SK-N-SH treated with all-trans-retinoic acid at 6 μM for 48 hours (cell line): ENCODE data around the gene SFXN5.

Experiments used
- ARNTL ChIP-seq: fragments of 450-650 bp; formaldehyde crosslinking; IDR thresholded peaks from 2 replicates; pipeline ENCODE4 v1.5.0; 2020; ENCODE audit warnings: low read depth, mild to moderate bottlenecking, moderate library complexity, borderline replicate concordance
- CSRNP3 ChIP-seq: fragments of 250-450 bp; sonication (Bioruptor Pico); IDR thresholded peaks from 2 replicates; pipeline ENCODE4 v1.5.1; 2021; ENCODE audit warnings: mild to moderate bottlenecking, moderate library complexity
- OSR1 ChIP-seq: fragments of 250-450 bp; sonication (Bioruptor Pico); IDR thresholded peaks from 2 replicates; pipeline ENCODE4 v1.8.0; 2022; ENCODE audit warnings: moderate library complexity, mild to moderate bottlenecking, inconsistent platforms
- PATZ1 ChIP-seq: fragments of 250-450 bp; sonication (Bioruptor Pico); IDR thresholded peaks from 2 replicates; pipeline ENCODE4 v1.8.0; 2020; ENCODE audit warnings: mild to moderate bottlenecking, moderate library complexity, borderline replicate concordance
- RARB ChIP-seq: fragments of 250-450 bp; sonication (Bioruptor Pico); IDR thresholded peaks from 2 replicates; pipeline ENCODE4 v1.8.0; 2021; ENCODE audit warnings: mild to moderate bottlenecking, moderate library complexity
- ZFP3 ChIP-seq: fragments of 250-450 bp; sonication (Bioruptor Pico); IDR thresholded peaks from 2 replicates; pipeline ENCODE4 v1.5.0; 2020; ENCODE audit warnings: mild to moderate bottlenecking, moderate library complexity
- ZFP30 ChIP-seq: fragments of 450-650 bp; formaldehyde crosslinking; IDR thresholded peaks from 2 replicates; pipeline ENCODE4 v1.5.0; 2022; ENCODE audit warnings: mild to moderate bottlenecking, moderate library complexity
- ZNF70 ChIP-seq: fragments of 450-650 bp; formaldehyde crosslinking; IDR thresholded peaks from 2 replicates; pipeline ENCODE4 v1.5.0; 2020; ENCODE audit warnings: mild to moderate bottlenecking, moderate library complexity

GRCh38 chr2:73081181-73081671 lies 9.7 kb upstream of the SFXN5 start:
- TF ChIP-seq OSR1 (no peak), CSRNP3 (CRISPR knock-in tag) (no peak), ZFP3 (CRISPR knock-in tag) (no peak), ZFP30 (no peak), RARB (CRISPR knock-in tag) (no peak), ZNF70 (no peak), ARNTL (CRISPR knock-in tag) (no peak), PATZ1 (no peak)
